H9 (cell line): ENCODE results near the gene SOS1. TPM values are rescaled to one million over a fixed set of nuclear protein-coding genes. Genes with fewer than 3 reads are reported as not detected.

Experiments used
- DNase-seq: peaks from one replicate; pipeline ENCODE4 v3.0.0-alpha.2; 2017
- H2AFZ ChIP-seq: one replicate; pipeline ENCODE4 v1.6.1; 2013; ENCODE audit warnings: mild to moderate bottlenecking, low read length, control low read depth, moderate library complexity
- H2AK5ac ChIP-seq: 2 replicates; pipeline ENCODE4 v1.6.1; 2013; ENCODE audit warnings: low read length, control low read depth, mixed read lengths; ENCODE audit not compliant: insufficient read length
- H2BK120ac ChIP-seq: one replicate; pipeline ENCODE4 v1.6.1; 2013; ENCODE audit warnings: low read depth, mild to moderate bottlenecking, low read length, control low read depth, inconsistent platforms; ENCODE audit not compliant: poor library complexity, severe bottlenecking
- H2BK12ac ChIP-seq: 2 replicates; pipeline ENCODE4 v1.6.1; 2013; ENCODE audit warnings: low read length, control low read depth, mixed read lengths, low read depth; ENCODE audit not compliant: insufficient read length
- H2BK15ac ChIP-seq: 2 replicates; pipeline ENCODE4 v1.6.1; 2013; ENCODE audit warnings: low read depth, low read length, control low read depth
- H2BK20ac ChIP-seq: one replicate; pipeline ENCODE4 v1.6.1; 2013; ENCODE audit warnings: low read depth, mild to moderate bottlenecking, low read length, control low read depth, inconsistent platforms; ENCODE audit not compliant: poor library complexity, severe bottlenecking
- H2BK5ac ChIP-seq: 2 replicates; pipeline ENCODE4 v1.6.1; 2013; ENCODE audit warnings: low read length, control low read depth, mixed read lengths; ENCODE audit not compliant: insufficient read length
- H3K14ac ChIP-seq: 2 replicates; pipeline ENCODE4 v1.6.1; 2013; ENCODE audit warnings: low read length, control low read depth; ENCODE audit not compliant: insufficient read depth
- H3K18ac ChIP-seq: 2 replicates; pipeline ENCODE4 v1.6.1; 2013; ENCODE audit warnings: low read depth, mild to moderate bottlenecking, mixed read lengths, low read length, control low read depth; ENCODE audit not compliant: insufficient read length
- H3K23ac ChIP-seq: 2 replicates; pipeline ENCODE4 v1.6.1; 2013; ENCODE audit warnings: low read length, control low read depth, mixed read lengths, low read depth; ENCODE audit not compliant: insufficient read length
- H3K23me2 ChIP-seq: 2 replicates; pipeline ENCODE4 v1.6.1; 2013; ENCODE audit warnings: low read depth, mild to moderate bottlenecking, mixed read lengths, low read length, control low read depth; ENCODE audit not compliant: insufficient read length, poor library complexity, severe bottlenecking
- H3K27ac ChIP-seq: 2 replicates; pipeline ENCODE4 v1.5.1; 2013; ENCODE audit warnings: low read length, control low read depth, mixed read lengths, low read depth; ENCODE audit not compliant: insufficient read length
- H3K27me3 ChIP-seq: 2 replicates; pipeline ENCODE4 v1.6.1; 2013; ENCODE audit warnings: low read length, control low read depth, inconsistent platforms; ENCODE audit not compliant: insufficient read depth
- H3K4ac ChIP-seq: 2 replicates; pipeline ENCODE4 v1.6.1; 2013; ENCODE audit warnings: low read depth, mild to moderate bottlenecking, control low read depth, inconsistent platforms, low read length, moderate library complexity
- H3K4me1 ChIP-seq: 2 replicates; pipeline ENCODE4 v1.6.1; 2013; ENCODE audit warnings: low read length, control low read depth, inconsistent platforms; ENCODE audit not compliant: insufficient read depth
- H3K4me2 ChIP-seq: 2 replicates; pipeline ENCODE4 v1.6.1; 2013; ENCODE audit warnings: low read length, control low read depth, mixed read lengths; ENCODE audit not compliant: insufficient read length, insufficient read depth
- H3K56ac ChIP-seq: 2 replicates; pipeline ENCODE4 v1.6.1; 2013; ENCODE audit warnings: low read depth, mild to moderate bottlenecking, mixed read lengths, low read length, control low read depth; ENCODE audit not compliant: insufficient read length
- H3K79me1 ChIP-seq: 2 replicates; pipeline ENCODE4 v1.6.1; 2013; ENCODE audit warnings: low read depth, mild to moderate bottlenecking, moderate library complexity, low read length, control low read depth, inconsistent platforms; ENCODE audit not compliant: insufficient read depth, poor library complexity, severe bottlenecking
- H3K79me2 ChIP-seq: 2 replicates; pipeline ENCODE4 v1.6.1; 2013; ENCODE audit warnings: low read length, control low read depth, inconsistent platforms; ENCODE audit not compliant: insufficient read depth
- H3K9ac ChIP-seq: 2 replicates; pipeline ENCODE4 v1.6.1; 2013; ENCODE audit warnings: low read length, control low read depth, mixed read lengths; ENCODE audit not compliant: insufficient read length; ENCODE audit errors: extremely low read depth
- H3K9me3 ChIP-seq: one replicate; pipeline ENCODE4 v1.6.1; 2013; ENCODE audit warnings: low read depth, low read length, inconsistent platforms; ENCODE audit not compliant: control insufficient read depth
- H3T11ph ChIP-seq: one replicate; pipeline ENCODE4 v1.6.1; 2013; ENCODE audit warnings: mild to moderate bottlenecking, low read length, control low read depth, inconsistent platforms
- H4K20me1 ChIP-seq: one replicate; pipeline ENCODE4 v1.6.1; 2013; ENCODE audit not compliant: control insufficient read depth, insufficient read length, insufficient read depth
- H4K5ac ChIP-seq: 2 replicates; pipeline ENCODE4 v1.6.1; 2013; ENCODE audit warnings: low read depth, mild to moderate bottlenecking, mixed read lengths, low read length, control low read depth; ENCODE audit not compliant: insufficient read length
- H4K8ac ChIP-seq: replicated peaks from 2 replicates; pipeline ENCODE4 v1.6.1; 2013; ENCODE audit warnings: low read length, control low read depth, mixed read lengths, low read depth; ENCODE audit not compliant: insufficient read length
- H4K91ac ChIP-seq: 2 replicates; pipeline ENCODE4 v1.6.1; 2013; ENCODE audit warnings: low read depth, mild to moderate bottlenecking, moderate library complexity, mixed read lengths, low read length, control low read depth; ENCODE audit not compliant: insufficient read length
- H3K27ac Mint-ChIP-seq, 3 experiments: 2 replicates in 2 of 3; 3 replicates in 1 of 3; pipeline ENCODE4 v1.8.0; 2020 to 2021; ENCODE audit warnings: mixed read lengths in 3 of 3, mild to moderate bottlenecking in 1 of 3, moderate library complexity in 1 of 3
- H3K27me3 Mint-ChIP-seq: 2 replicates; pipeline ENCODE4 v1.8.0; 2021; ENCODE audit warnings: low read depth, mild to moderate bottlenecking, moderate library complexity, mixed read lengths
- H3K36me3 Mint-ChIP-seq, 3 experiments: 2 replicates in 2 of 3; 3 replicates in 1 of 3; pipeline ENCODE4 v1.8.0; 2020 to 2021; ENCODE audit warnings: low read depth in 3 of 3, mixed read lengths in 3 of 3; ENCODE audit not compliant: insufficient read depth in 1 of 3
- H3K4me1 Mint-ChIP-seq, 2 experiments: 2 replicates each; pipeline ENCODE4 v1.8.0; 2020; ENCODE audit warnings: mixed read lengths in 2 of 2
- H3K4me3 Mint-ChIP-seq, 2 experiments: 2 replicates in 1 of 2; 3 replicates in 1 of 2; pipeline ENCODE4 v1.8.0; 2020 to 2021; ENCODE audit warnings: mild to moderate bottlenecking in 2 of 2, mixed read lengths in 2 of 2, moderate library complexity in 1 of 2
- H3K9me3 Mint-ChIP-seq, 2 experiments: 2 replicates in 1 of 2; 3 replicates in 1 of 2; pipeline ENCODE4 v1.8.0; 2020; ENCODE audit warnings: mild to moderate bottlenecking in 2 of 2, mixed read lengths in 2 of 2, moderate library complexity in 1 of 2
- WGBS: extraction: QIAGEN DNeasy Blood & Tissue Kit; methylation state at CpG from one replicate; pipeline ENCODE4 v1.1.7; 2013; ENCODE audit warnings: missing lambda C conversion rate, low lambda C conversion rate, mixed read lengths; ENCODE audit not compliant: insufficient read length; ENCODE audit errors: extremely low coverage; 5-methylcytosine and 5-hydroxymethylcytosine counted together
- total RNA-seq: library from RNA; stranded (reverse); gene quantifications from 2 replicates; pipeline ENCODE4 v1.2.1, GENCODE V29; 2021
- TF ChIP-seq, protein P1 (sequence below): fragments of 200-600 bp; sonication (generic); conservative IDR thresholded peaks from 3 replicates; pipeline ENCODE4 v1.8.0; 2021; ENCODE audit warnings: antibody characterized with exemption, mild to moderate bottlenecking

SOS1 gene
- total RNA-seq, 1 experiment from 2014 or later, result 35.8 TPM

DNA sequence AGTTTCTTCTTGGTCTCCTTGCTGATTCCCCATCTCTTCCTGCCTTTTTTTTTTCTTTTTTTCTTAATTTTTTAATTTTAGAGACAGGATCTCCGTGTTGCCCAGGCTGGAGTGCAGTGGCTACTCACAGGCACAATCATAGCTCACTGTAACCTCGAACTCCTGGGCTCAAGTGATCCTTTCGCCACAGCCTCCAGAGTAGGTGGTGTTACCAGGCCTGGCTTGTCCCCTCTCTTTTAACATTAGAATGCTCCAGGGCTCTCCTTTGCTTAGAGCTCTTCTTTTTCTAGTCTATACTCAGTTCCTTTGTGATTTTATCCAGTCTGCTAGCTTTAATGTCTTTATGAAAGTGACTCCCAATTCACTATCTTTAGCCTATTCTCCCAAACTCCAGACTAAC lies 141.9 kb downstream of the SOS1 start:
- WGBS, result no CpG with 5 or more reads among the region's 3 CpGs
- no peak for DNase-seq
- Histone ChIP-seq H2AFZ (no peak overlapping the region), H3K56ac (no peak overlapping the region), H4K8ac (no peak overlapping the region), H3K79me2 (no peaks in the 10 kb centered on the region), H2AK5ac (no peak overlapping the region), H3K79me1 (no peaks in the 10 kb centered on the region), H2BK15ac (no peak overlapping the region), H2BK120ac (no peak overlapping the region), H3K9me3 (no peaks in the 10 kb centered on the region), H3K27me3 (no peaks in the 10 kb centered on the region), H3K27ac (no peak overlapping the region), H3K4me1 (peaks cover 4% of the 10 kb centered on the region), H3T11ph (no peak overlapping the region), H3K23me2 (no peaks in the 10 kb centered on the region), H4K91ac (no peak overlapping the region), H4K20me1 (no peaks in the 10 kb centered on the region), H3K14ac (no peak overlapping the region), H3K4me2 (no peak overlapping the region), H3K9ac (no peak overlapping the region), H3K4ac (no peak overlapping the region), H4K5ac (no peak overlapping the region), H3K23ac (no peak overlapping the region), H2BK20ac (no peak overlapping the region), H3K18ac (no peak overlapping the region), H2BK5ac (no peak overlapping the region), H2BK12ac (no peak overlapping the region)
- Mint-ChIP-seq H3K27ac (no peak overlapping the region), H3K4me1 (peaks cover 13 to 19% of the 10 kb centered on the region in 2 experiments), H3K36me3 (no peaks in the 10 kb centered on the region), H3K9me3 (no peaks in the 10 kb centered on the region), H3K4me3 (no peak overlapping the region), H3K27me3 (no peaks in the 10 kb centered on the region)
- TF ChIP-seq, protein P1, sequence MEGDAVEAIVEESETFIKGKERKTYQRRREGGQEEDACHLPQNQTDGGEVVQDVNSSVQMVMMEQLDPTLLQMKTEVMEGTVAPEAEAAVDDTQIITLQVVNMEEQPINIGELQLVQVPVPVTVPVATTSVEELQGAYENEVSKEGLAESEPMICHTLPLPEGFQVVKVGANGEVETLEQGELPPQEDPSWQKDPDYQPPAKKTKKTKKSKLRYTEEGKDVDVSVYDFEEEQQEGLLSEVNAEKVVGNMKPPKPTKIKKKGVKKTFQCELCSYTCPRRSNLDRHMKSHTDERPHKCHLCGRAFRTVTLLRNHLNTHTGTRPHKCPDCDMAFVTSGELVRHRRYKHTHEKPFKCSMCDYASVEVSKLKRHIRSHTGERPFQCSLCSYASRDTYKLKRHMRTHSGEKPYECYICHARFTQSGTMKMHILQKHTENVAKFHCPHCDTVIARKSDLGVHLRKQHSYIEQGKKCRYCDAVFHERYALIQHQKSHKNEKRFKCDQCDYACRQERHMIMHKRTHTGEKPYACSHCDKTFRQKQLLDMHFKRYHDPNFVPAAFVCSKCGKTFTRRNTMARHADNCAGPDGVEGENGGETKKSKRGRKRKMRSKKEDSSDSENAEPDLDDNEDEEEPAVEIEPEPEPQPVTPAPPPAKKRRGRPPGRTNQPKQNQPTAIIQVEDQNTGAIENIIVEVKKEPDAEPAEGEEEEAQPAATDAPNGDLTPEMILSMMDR, result no peak
